GM12892 (cell line): Measurements from ENCODE around the gene RPSA.

ENCODE experiments used
- POLR2A ChIP-seq: IDR thresholded peaks from 2 replicates; pipeline ENCODE4 v1.6.1; 2011; ENCODE audit warnings: low read depth, low read length, control low read depth
- POLR2AphosphoS5 ChIP-seq: IDR thresholded peaks from 2 replicates; pipeline ENCODE4 v1.6.1; 2011; ENCODE audit warnings: low read depth, low read length, control low read depth
- TAF1 ChIP-seq: IDR thresholded peaks from 2 replicates; pipeline ENCODE4 v1.6.1; 2011; ENCODE audit warnings: low read depth, mild to moderate bottlenecking, control low read depth, low read length, borderline replicate concordance

GRCh38 chr3:39413691-39414420 lies 7.3 kb downstream of the RPSA start:
- peak; percentile 45; the same call in 1 of the 2 replicates for TF ChIP-seq POLR2A
- no peak for TF ChIP-seq POLR2AphosphoS5
- no peak for TF ChIP-seq TAF1
